Lower lobe of right lung (tissue), 2 donors: Measurements from ENCODE around the gene TRAPPC3L. TPM values are rescaled to one million over a fixed set of nuclear protein-coding genes. Genes with fewer than 3 reads are reported as not detected.
"Not testable (repeated sequence)": the region's sequence is repeated elsewhere in the genome, so short reads cannot be mapped to it uniquely, and the experiment has no call there.

Source experiments
- ATAC-seq, 2 donors: fragments of 200-7000 bp; cut with Tn5 transposase; one replicate each; pipeline ENCODE4 v1.9.1; 2020 to 2022; ENCODE audit warnings: mild to moderate bottlenecking in 2 of 2, moderate library complexity in 2 of 2
- DNase-seq: peaks from one replicate; pipeline ENCODE4 v3.0.0-alpha.2; 2020
- H3K27ac ChIP-seq: fragments of 200-600 bp; one replicate; pipeline ENCODE4 v1.8.0; 2022
- H3K27me3 ChIP-seq: fragments of 200-600 bp; one replicate; pipeline ENCODE4 v1.8.0; 2022; ENCODE audit warnings: low read depth
- H3K36me3 ChIP-seq: fragments of 200-600 bp; one replicate; pipeline ENCODE4 v1.8.0; 2022; ENCODE audit warnings: mild to moderate bottlenecking
- H3K4me1 ChIP-seq: fragments of 200-600 bp; one replicate; pipeline ENCODE4 v1.8.0; 2022
- H3K4me3 ChIP-seq: fragments of 200-600 bp; one replicate; pipeline ENCODE4 v1.8.0; 2022; ENCODE audit warnings: mild to moderate bottlenecking
- H3K9me3 ChIP-seq: fragments of 200-600 bp; one replicate; pipeline ENCODE4 v1.8.0; 2022
- CTCF ChIP-seq: fragments of 200-600 bp; IDR thresholded peaks from one replicate; pipeline ENCODE4 v1.8.0; 2022; ENCODE audit warnings: antibody characterized with exemption, mild to moderate bottlenecking
- intact Hi-C: fragments of 100-400 bp; cut with DNase I; formaldehyde crosslinking; loops from one replicate; pipeline ENCODE4 v1.11.0; 2022
- total RNA-seq: library from RNA; stranded (reverse); fragmentation: NEBNext Ultra II Directional; extraction: Animal tissue kit (Norgen Biotek cat#: 25700); gene quantifications from one replicate; pipeline ENCODE4 v1.2.1, GENCODE V29; 2021
- donor health status: DM: no; HTN: yes; CAD: no; lungs with severe emphysema.

The TRAPPC3L gene
- total RNA-seq, 1 donor from 2014 or later: not detected

GRCh38 chr6:116508527-116508926, 37.0 kb downstream of the TRAPPC3L start:
- Histone ChIP-seq H3K4me3 (no peak overlapping the region), H3K9me3 (no peaks in the 10 kb centered on the region), H3K4me1 (peaks cover 10% of the 10 kb centered on the region), H3K27me3 (no peaks in the 10 kb centered on the region), H3K36me3 (no peaks in the 10 kb centered on the region), H3K27ac (no peak overlapping the region)
- no peak for ATAC-seq
- no peak for TF ChIP-seq CTCF
- no peak for DNase-seq
- intact Hi-C loops: no loop called here

GRCh38 chr6:116507324-116507723, 38.2 kb downstream of the TRAPPC3L start:
- H3K4me3 ChIP-seq: no peak overlapping the region
- H3K4me1 ChIP-seq: no peaks in the 10 kb centered on the region
- no peak overlapping the region for H3K27ac ChIP-seq
- TF ChIP-seq CTCF: no peak
- DNase-seq: no peak
- H3K36me3 ChIP-seq: no peaks in the 10 kb centered on the region
- H3K9me3 ChIP-seq: no peaks in the 10 kb centered on the region
- ATAC-seq: no peak
- intact Hi-C loops: no loop called here
- no peaks in the 10 kb centered on the region for H3K27me3 ChIP-seq

- Histone ChIP-seq H3K36me3 (no peaks in the 10 kb centered on the region), H3K4me1 (no peaks in the 10 kb centered on the region), H3K27me3 (no peaks in the 10 kb centered on the region), H3K9me3 (no peaks in the 10 kb centered on the region), H3K4me3 (no peak overlapping the region), H3K27ac (no peak overlapping the region)
- no peak for TF ChIP-seq CTCF
- intact Hi-C loops: no loop called here
- ATAC-seq: no peak
- DNase-seq: no peak
Measured at GRCh38 chr6:116500969-116501433, 44.5 kb downstream of the TRAPPC3L start.

- Histone ChIP-seq H3K27me3 (no peaks in the 10 kb centered on the region), H3K4me3 (no peak overlapping the region), H3K4me1 (no peaks in the 10 kb centered on the region), H3K9me3 (no peaks in the 10 kb centered on the region), H3K36me3 (no peaks in the 10 kb centered on the region), H3K27ac (no peak overlapping the region)
- no peak for DNase-seq
- no peak for TF ChIP-seq CTCF
- intact Hi-C loops: no loop called here
- peak; percentile 39 to 70 for ATAC-seq
Measured at GRCh38 chr6:116497113-116497676, 48.3 kb downstream of the TRAPPC3L start.

GRCh38 chr6:116495161-116495560, 50.3 kb downstream of the TRAPPC3L start:
- H3K27ac ChIP-seq, H3K4me1 ChIP-seq, intact Hi-C loops, DNase-seq, H3K27me3 ChIP-seq, H3K4me3 ChIP-seq, H3K36me3 ChIP-seq, ATAC-seq, H3K9me3 ChIP-seq: not testable (repeated sequence)

GRCh38 chr6:116492331-116493067, 53.0 kb downstream of the TRAPPC3L start:
- intact Hi-C loops: no loop called here
- no peaks in the 10 kb centered on the region for H3K9me3 ChIP-seq
- TF ChIP-seq CTCF: no peak
- ATAC-seq: no peak
- H3K27me3 ChIP-seq: no peaks in the 10 kb centered on the region
- no peak overlapping the region for H3K4me3 ChIP-seq
- H3K27ac ChIP-seq: no peak overlapping the region
- DNase-seq: no peak
- no peaks in the 10 kb centered on the region for H3K36me3 ChIP-seq
- H3K4me1 ChIP-seq: no peaks in the 10 kb centered on the region
